Stimulated activated naive CD8-positive, alpha-beta T cell treated with anti-CD3 and anti-CD28 coated beads, Interleukin-15, Interleukin-2, amounts not matched to agents 100 ng/mL and 50 ng/mL, for 24 hours (primary cell): Measurements from ENCODE around the gene PCDHB3.
A peak's percentile ranks its signal among the peaks of the same experiment; 100 is the strongest.
"Not testable (repeated sequence)": the region's sequence is repeated elsewhere in the genome, so short reads cannot be mapped to it uniquely, and the experiment has no call there.

ENCODE experiments used
- H3K27ac Mint-ChIP-seq: one replicate; pipeline ENCODE4 v1.8.0; 2021; ENCODE audit warnings: mild to moderate bottlenecking, mixed read lengths
- H3K27me3 Mint-ChIP-seq: one replicate; pipeline ENCODE4 v1.8.0; 2021; ENCODE audit warnings: mixed read lengths
- H3K36me3 Mint-ChIP-seq: one replicate; pipeline ENCODE4 v1.8.0; 2021; ENCODE audit warnings: low read depth, mixed read lengths
- H3K4me1 Mint-ChIP-seq: one replicate; pipeline ENCODE4 v1.8.0; 2021; ENCODE audit warnings: low read depth, mixed read lengths
- H3K4me3 Mint-ChIP-seq: one replicate; pipeline ENCODE4 v1.8.0; 2021; ENCODE audit warnings: mild to moderate bottlenecking, mixed read lengths
- H3K9me3 Mint-ChIP-seq: one replicate; pipeline ENCODE4 v1.8.0; 2021; ENCODE audit warnings: mixed read lengths

The PCDHB3 gene

DNA sequence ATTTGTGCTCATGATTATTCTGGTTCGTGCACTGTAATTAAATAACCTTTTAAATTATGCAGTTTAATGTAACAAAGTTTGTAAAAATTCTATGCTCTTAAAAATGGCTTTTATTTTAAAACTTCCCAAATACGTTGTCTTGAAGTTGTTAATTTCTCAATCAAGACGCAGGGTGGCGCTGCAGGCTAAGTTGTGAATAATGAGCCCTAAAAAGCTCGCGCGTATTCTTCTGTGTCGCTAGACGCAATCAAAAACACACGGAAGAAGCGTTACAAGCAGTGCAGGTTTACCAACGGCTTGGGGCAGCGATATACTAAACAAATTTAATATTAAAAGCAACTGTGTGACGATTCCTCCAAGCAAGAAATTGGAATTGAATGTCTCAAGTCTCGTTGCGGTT, 21.3 kb downstream of the PCDHB3 start, which contains the start of gene PCDHB4:
TSS of gene PCDHB4 (plus strand) at position 256 of the 400 bp plus-strand sequence. CDS start 181 bp downstream, outside the sequence.
- Mint-ChIP-seq H3K27me3 (peaks cover 27% of the 10 kb centered on the region), H3K9me3 (peaks cover 16% of the 10 kb centered on the region), H3K36me3 (no peaks in the 10 kb centered on the region), H3K27ac (no peak within 1 kb of the TSS), H3K4me1 (no peaks in the 10 kb centered on the region), H3K4me3 (no peak within 1 kb of the TSS)

DNA sequence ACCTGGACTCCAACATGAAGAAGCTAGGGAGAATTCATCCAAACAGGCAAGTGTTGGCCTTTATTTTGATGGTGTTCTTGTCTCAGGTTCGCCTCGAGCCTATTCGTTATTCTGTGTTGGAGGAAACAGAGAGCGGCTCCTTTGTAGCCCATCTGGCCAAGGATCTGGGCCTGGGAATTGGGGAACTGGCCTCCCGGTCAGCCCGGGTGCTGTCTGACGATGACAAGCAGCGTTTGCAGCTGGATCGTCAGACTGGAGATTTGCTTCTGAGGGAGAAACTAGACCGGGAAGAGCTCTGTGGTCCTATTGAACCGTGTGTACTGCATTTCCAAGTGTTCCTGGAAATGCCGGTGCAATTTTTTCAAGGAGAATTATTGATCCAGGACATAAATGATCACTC, 21.7 kb downstream of the PCDHB3 start:
- Mint-ChIP-seq H3K36me3 (no peaks in the 10 kb centered on the region), H3K9me3 (peaks cover 12% of the 10 kb centered on the region), H3K4me3 (no peak overlapping the region), H3K27ac (no peak overlapping the region), H3K27me3 (peaks cover 27% of the 10 kb centered on the region), H3K4me1 (no peaks in the 10 kb centered on the region)

DNA sequence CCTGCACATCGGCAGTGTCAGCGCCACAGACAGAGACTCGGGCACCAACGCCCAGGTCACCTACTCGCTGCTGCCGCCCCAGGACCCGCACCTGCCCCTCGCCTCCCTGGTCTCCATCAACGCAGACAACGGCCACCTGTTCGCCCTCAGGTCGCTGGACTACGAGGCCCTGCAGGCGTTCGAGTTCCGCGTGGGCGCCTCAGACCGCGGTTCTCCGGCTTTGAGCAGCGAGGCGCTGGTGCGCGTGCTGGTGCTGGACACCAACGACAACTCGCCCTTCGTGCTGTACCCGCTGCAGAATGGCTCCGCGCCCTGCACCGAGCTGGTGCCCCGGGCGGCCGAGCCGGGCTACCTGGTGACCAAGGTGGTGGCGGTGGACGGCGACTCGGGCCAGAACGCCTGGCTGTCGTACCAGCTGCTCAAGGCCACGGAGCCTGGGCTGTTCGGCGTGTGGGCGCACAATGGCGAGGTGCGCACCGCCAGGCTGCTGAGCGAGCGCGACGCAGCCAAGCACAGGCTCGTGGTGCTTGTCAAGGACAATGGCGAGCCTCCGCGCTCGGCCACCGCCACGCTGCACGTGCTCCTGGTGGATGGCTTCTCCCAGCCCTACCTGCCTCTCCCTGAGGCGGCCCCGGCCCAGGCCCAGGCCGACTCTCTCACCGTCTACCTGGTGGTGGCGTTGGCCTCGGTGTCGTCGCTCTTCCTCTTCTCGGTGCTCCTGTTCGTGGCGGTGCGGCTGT, 23.3 kb downstream of the PCDHB3 start:
- H3K36me3 Mint-ChIP-seq, H3K4me1 Mint-ChIP-seq, H3K27ac Mint-ChIP-seq, H3K4me3 Mint-ChIP-seq: not testable (repeated sequence)
- H3K9me3 Mint-ChIP-seq, result peaks cover 12% of the 10 kb centered on the region
- H3K27me3 Mint-ChIP-seq, result peaks cover 38% of the 10 kb centered on the region

DNA sequence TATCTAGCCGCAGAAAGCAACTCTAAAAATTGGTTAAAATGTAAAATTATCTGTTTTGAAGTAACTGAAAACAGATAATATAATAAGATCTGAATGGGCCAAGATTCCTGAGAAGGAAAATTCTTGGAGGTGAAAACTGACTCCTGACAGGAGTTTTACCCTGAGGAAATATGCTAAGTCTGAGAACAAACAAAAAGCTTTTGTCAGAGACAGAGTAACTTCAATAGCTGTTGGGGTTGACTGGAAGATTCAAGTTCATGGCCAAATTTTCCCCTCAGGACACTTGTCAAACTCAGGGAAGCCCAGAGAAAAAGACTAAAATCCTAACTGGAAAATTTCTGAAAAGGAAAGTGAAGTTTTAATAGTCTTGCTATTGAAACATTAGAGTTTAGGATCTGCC, 27.0 kb downstream of the PCDHB3 start:
- Mint-ChIP-seq H3K4me1 (no peaks in the 10 kb centered on the region), H3K27ac (no peak overlapping the region), H3K4me3 (no peak overlapping the region), H3K9me3 (peaks cover 10% of the 10 kb centered on the region), H3K27me3 (peaks cover 27% of the 10 kb centered on the region), H3K36me3 (no peaks in the 10 kb centered on the region)

DNA sequence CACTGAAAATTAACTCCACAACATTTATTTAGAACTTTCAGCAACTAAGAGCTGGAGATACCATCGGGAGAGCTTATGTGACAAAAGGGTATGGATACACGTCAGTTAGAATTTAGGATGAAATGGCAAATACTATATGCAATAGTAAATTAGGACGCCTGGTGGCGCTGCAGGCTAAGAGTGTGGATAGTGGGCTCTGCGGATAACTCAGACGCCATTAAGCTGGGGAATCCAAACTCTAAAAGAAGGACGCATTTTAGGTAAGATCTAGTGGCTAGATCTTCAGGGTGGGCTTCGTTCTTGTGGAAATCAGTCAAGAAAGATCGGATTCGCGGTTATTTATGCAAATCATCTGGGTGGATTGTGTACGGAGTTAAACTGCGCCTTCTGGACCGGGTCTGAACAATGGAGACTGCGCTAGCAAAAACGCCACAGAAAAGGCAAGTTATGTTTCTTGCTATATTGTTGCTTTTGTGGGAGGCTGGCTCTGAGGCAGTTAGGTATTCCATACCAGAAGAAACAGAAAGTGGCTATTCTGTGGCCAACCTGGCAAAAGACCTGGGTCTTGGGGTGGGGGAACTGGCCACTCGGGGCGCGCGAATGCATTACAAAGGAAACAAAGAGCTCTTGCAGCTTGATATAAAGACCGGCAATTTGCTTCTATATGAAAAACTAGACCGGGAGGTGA, 34.9 kb downstream of the PCDHB3 start, which contains the start of gene PCDHB5:
TSS of gene PCDHB5 (plus strand) at position 177 of the 688 bp plus-strand sequence. CDS start at position 406, 229 bp downstream.
- peaks cover 20% of the 10 kb centered on the region for H3K27me3 Mint-ChIP-seq
- no peaks in the 10 kb centered on the region for H3K4me1 Mint-ChIP-seq
- H3K36me3 Mint-ChIP-seq, result peaks cover 4% of the 10 kb centered on the region
- H3K9me3 Mint-ChIP-seq, result peaks cover 32% of the 10 kb centered on the region
- H3K4me3 Mint-ChIP-seq, result peak within 1 kb of the TSS; percentile 37
- no peak within 1 kb of the TSS for H3K27ac Mint-ChIP-seq

DNA sequence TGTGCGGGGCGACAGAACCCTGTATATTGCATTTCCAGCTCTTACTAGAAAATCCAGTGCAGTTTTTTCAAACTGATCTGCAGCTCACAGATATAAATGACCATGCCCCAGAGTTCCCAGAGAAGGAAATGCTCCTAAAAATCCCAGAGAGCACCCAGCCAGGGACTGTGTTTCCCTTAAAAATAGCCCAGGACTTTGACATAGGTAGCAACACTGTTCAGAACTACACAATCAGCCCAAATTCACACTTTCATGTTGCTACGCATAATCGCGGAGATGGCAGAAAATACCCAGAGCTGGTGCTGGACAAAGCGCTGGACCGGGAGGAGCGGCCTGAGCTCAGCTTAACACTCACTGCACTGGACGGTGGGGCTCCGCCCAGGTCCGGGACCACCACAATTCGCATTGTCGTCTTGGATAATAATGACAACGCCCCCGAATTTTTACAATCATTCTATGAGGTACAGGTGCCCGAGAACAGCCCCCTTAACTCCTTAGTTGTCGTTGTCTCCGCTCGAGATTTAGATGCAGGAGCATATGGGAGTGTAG, 35.5 kb downstream of the PCDHB3 start:
- Mint-ChIP-seq H3K4me1 (no peaks in the 10 kb centered on the region), H3K27ac (no peak overlapping the region), H3K36me3 (peaks cover 4% of the 10 kb centered on the region), H3K27me3 (peaks cover 20% of the 10 kb centered on the region), H3K9me3 (peaks cover 28% of the 10 kb centered on the region), H3K4me3 (no peak overlapping the region)

DNA sequence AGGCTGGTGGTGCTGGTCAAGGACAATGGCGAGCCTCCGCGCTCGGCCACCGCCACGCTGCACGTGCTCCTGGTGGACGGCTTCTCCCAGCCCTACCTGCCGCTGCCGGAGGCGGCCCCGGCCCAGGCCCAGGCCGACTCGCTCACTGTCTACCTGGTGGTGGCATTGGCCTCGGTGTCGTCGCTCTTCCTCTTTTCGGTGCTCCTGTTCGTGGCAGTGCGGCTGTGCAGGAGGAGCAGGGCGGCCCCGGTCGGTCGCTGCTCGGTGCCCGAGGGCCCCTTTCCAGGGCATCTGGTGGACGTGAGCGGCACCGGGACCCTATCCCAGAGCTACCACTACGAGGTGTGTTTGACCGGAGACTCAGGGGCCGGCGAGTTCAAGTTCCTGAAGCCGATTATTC, 37.1 kb downstream of the PCDHB3 start:
- peaks cover 28% of the 10 kb centered on the region for H3K9me3 Mint-ChIP-seq
- H3K4me1 Mint-ChIP-seq, H3K36me3 Mint-ChIP-seq, H3K4me3 Mint-ChIP-seq, H3K27ac Mint-ChIP-seq: not testable (repeated sequence)
- H3K27me3 Mint-ChIP-seq, result peaks cover 28% of the 10 kb centered on the region

DNA sequence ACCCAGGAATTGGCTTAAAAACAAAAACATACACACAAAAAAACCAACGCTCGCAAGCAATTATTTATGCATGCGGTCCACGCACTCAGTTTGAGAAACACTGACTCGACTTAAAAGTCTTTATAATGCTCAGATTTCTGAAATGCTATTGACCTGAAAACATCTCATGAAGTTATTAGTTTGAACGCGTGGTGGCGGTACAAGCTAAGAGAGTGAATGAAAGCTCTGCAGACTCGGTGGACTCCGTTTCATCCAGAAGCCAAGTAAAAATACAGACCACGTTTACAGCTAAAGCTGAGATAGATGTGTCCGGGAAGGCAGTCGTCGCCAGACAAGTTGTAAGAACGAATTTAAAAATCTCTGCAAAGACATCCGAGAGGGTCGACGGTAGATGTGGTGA, 49.5 kb downstream of the PCDHB3 start, which contains the start of gene PCDHB6:
TSS of gene PCDHB6 (plus strand) at position 246 of the 400 bp plus-strand sequence. CDS start 201 bp downstream, outside the sequence.
- Mint-ChIP-seq H3K27me3 (peaks cover 45% of the 10 kb centered on the region), H3K9me3 (peaks cover 13% of the 10 kb centered on the region), H3K36me3 (peaks cover 4% of the 10 kb centered on the region)

DNA sequence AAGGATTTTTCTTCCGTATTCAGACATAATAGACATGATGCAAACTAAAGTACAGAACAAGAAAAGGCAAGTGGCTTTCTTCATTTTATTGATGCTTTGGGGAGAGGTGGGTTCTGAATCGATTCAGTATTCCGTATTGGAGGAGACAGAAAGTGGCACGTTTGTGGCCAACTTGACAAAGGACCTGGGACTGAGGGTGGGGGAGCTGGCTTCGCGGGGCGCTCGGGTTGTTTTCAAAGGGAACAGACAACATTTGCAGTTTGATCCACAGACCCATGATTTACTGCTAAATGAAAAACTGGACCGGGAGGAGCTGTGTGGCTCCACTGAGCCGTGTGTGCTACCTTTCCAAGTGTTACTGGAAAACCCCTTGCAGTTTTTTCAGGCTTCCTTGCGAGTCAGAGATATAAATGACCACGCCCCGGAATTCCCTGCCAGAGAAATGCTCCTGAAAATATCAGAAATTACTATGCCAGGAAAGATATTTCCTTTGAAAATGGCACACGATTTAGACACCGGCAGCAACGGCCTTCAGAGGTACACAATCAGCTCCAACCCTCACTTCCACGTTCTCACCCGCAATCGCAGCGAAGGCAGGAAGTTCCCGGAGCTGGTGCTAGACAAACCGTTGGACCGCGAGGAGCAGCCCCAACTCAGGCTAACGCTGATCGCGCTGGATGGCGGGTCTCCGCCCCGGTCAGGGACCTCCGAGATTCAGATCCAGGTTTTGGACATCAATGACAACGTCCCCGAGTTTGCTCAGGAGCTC, 50.1 kb downstream of the PCDHB3 start:
- H3K4me1 Mint-ChIP-seq, result no peaks in the 10 kb centered on the region
- H3K27ac Mint-ChIP-seq, result no peak overlapping the region
- peaks cover 13% of the 10 kb centered on the region for H3K9me3 Mint-ChIP-seq
- no peak overlapping the region for H3K4me3 Mint-ChIP-seq
- H3K27me3 Mint-ChIP-seq, result peaks cover 46% of the 10 kb centered on the region
- peaks cover 4% of the 10 kb centered on the region for H3K36me3 Mint-ChIP-seq

More for the DNA sequence above, 49.5 kb downstream of the PCDHB3 start, which contains the start of gene PCDHB6:
- Mint-ChIP-seq H3K27ac (no peak within 1 kb of the TSS), H3K4me1 (no peaks in the 10 kb centered on the region), H3K4me3 (no peak within 1 kb of the TSS)

DNA sequence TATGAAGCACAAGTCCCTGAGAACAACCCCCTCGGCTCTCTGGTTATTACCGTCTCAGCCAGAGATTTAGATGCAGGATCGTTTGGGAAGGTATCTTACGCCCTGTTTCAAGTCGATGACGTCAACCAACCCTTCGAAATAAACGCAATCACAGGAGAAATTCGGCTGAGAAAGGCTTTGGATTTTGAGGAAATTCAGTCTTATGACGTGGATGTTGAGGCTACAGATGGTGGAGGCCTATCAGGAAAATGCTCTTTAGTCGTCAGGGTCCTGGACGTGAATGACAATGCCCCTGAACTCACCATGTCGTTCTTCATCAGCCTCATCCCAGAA, 50.7 kb downstream of the PCDHB3 start:
- H3K4me3 Mint-ChIP-seq, result no peak overlapping the region
- H3K9me3 Mint-ChIP-seq, result peaks cover 14% of the 10 kb centered on the region
- H3K36me3 Mint-ChIP-seq, result peaks cover 4% of the 10 kb centered on the region
- no peak overlapping the region for H3K27ac Mint-ChIP-seq
- H3K27me3 Mint-ChIP-seq, result peaks cover 52% of the 10 kb centered on the region
- H3K4me1 Mint-ChIP-seq, result no peaks in the 10 kb centered on the region

DNA sequence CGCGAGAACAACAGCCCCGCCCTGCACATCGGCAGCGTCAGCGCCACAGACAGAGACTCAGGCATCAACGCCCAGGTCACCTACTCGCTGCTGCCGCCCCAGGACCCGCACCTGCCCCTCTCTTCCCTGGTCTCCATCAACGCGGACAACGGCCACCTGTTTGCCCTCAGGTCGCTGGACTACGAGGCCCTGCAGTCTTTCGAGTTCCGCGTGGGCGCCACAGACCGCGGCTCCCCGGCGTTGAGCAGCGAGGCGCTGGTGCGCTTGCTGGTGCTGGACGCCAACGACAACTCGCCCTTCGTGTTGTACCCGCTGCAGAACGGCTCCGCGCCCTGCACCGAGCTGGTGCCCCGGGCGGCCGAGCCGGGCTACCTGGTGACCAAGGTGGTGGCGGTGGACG, 51.4 kb downstream of the PCDHB3 start:
- H3K36me3 Mint-ChIP-seq, H3K4me1 Mint-ChIP-seq, H3K27ac Mint-ChIP-seq, H3K4me3 Mint-ChIP-seq: not testable (repeated sequence)
- Mint-ChIP-seq H3K27me3 (peaks cover 58% of the 10 kb centered on the region), H3K9me3 (peaks cover 19% of the 10 kb centered on the region)

DNA sequence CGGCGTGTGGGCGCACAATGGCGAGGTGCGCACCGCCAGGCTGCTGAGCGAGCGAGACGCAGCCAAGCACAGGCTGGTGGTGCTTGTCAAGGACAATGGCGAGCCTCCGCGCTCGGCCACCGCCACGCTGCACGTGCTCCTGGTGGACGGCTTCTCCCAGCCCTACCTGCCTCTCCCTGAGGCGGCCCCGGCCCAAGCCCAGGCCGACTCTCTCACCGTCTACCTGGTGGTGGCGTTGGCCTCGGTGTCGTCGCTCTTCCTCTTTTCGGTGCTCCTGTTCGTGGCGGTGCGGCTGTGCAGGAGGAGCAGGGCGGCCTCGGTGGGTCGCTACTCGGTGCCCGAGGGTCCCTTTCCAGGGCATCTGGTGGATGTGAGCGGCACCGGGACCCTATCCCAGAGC, 51.8 kb downstream of the PCDHB3 start:
- H3K4me1 Mint-ChIP-seq, H3K4me3 Mint-ChIP-seq, H3K27ac Mint-ChIP-seq: not testable (repeated sequence)
- Mint-ChIP-seq H3K27me3 (peaks cover 63% of the 10 kb centered on the region), H3K36me3 (peaks cover 11% of the 10 kb centered on the region), H3K9me3 (peaks cover 24% of the 10 kb centered on the region)
